ENCODE data around the gene GRIN3B.

The GRIN3B gene

DNA sequence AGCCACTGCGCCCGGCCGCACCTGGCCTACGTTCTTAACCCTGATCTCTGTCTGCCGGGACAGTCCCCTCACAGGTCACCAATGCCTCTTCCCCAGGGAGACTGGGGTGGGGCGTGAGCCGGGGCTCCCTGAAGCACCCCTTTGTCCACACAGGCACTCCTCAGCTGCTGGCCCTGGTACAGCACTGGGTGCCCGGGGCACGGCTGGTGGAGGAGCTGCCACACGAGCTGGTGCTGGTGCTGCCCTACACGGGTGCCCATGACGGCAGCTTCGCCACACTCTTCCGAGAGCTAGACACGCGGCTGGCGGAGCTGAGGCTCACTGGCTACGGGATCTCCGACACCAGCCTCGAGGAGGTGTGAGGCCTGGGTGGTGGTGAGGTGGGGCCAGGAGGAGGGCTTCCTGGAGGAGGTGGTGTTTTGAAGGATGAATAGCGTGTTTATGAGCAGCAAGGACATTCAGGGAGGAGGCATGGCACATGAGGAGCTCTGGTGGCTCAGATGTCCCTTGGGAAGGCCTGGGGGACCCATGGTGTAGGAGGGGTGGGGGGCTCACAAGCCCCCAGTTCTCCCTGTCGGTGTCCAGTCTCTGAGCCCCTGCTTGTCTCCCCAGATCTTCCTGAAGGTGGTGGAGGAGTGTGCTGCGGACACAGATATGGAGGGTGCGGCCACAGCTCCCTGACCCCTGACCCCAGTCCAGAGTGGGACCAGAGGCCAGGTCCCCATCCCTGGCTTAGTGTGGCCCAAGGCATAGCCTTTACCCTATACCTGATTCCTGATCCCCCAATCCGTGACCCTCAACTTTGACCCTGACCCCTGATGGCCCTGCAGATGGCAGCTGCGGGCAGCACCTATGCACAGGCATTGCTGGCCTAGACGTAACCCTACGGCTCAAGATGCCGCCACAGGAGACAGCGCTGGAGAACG is 53.2 kb downstream of the GRIN3B start:
- Histone ChIP-seq H3K27ac (no peak overlapping the region), H3K9me3 (ENCODE audit: low read depth, low read length) (no peaks in the 10 kb centered on the region), H3K4me3 (no peak overlapping the region), H3K9ac (ENCODE audit: insufficient read length) (no peak overlapping the region), H3K36me3 (ENCODE audit: insufficient read depth, low read length) (no peaks in the 10 kb centered on the region)
- no peak for TF ChIP-seq POLR2AphosphoS5 (IDR thresholded peaks at IDR 0.05; ENCODE audit: borderline replicate concordance, low read depth, low read length)
- TF ChIP-seq FOXP2 (optimal IDR thresholded peaks at IDR 0.05; ENCODE audit: control extremely low read depth, extremely low read length, insufficient read depth) = no peak
- TF ChIP-seq EZH2 (IDR thresholded peaks at IDR 0.05) = no peak
- DNase-seq (ENCODE audit: low read depth, low spot score) = no peak

- Histone ChIP-seq H3K9ac (ENCODE audit: insufficient read length) (no peak overlapping the region), H3K9me3 (ENCODE audit: low read depth, low read length) (no peaks in the 10 kb centered on the region), H3K36me3 (ENCODE audit: insufficient read depth, low read length) (no peaks in the 10 kb centered on the region), H3K27ac (no peak overlapping the region), H3K4me3 (no peak overlapping the region)
- no peak for TF ChIP-seq POLR2AphosphoS5 (IDR thresholded peaks at IDR 0.05; ENCODE audit: borderline replicate concordance, low read depth, low read length)
- no peak for TF ChIP-seq EZH2 (IDR thresholded peaks at IDR 0.05)
- no peak for TF ChIP-seq FOXP2 (optimal IDR thresholded peaks at IDR 0.05; ENCODE audit: control extremely low read depth, extremely low read length, insufficient read depth)
- no peak for DNase-seq (ENCODE audit: low read depth, low spot score)
These were observed 54.1 kb downstream of the GRIN3B start for GRCh38 chr19:1054102-1055027.

DNA sequence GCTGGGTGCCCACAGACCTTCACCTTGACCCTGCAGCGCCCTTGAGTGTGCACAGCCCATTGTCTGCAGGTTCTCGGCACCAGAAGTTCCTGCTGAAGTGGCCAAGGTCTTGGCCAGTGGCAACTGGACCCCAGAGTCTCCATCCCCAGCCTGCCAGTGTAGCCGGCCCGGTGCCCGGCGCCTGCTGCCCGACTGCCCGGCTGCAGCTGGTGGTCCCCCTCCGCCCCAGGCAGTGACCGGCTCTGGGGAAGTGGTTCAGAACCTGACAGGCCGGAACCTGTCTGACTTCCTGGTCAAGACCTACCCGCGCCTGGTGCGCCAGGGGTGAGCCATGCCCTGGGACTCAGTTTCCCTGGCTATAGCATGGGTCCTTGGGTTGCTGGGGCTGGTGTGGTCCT is 54.8 kb downstream of the GRIN3B start:
- no peaks in the 10 kb centered on the region for H3K36me3 ChIP-seq (ENCODE audit: insufficient read depth, low read length)
- no peak for DNase-seq (ENCODE audit: low read depth, low spot score)
- no peak overlapping the region for H3K4me3 ChIP-seq
- H3K27ac ChIP-seq = no peak overlapping the region
- no peaks in the 10 kb centered on the region for H3K9me3 ChIP-seq (ENCODE audit: low read depth, low read length)
- no peak overlapping the region for H3K9ac ChIP-seq (ENCODE audit: insufficient read length)
- TF ChIP-seq FOXP2 (optimal IDR thresholded peaks at IDR 0.05; ENCODE audit: control extremely low read depth, extremely low read length, insufficient read depth) (no peak), EZH2 (IDR thresholded peaks at IDR 0.05) (no peak), POLR2AphosphoS5 (IDR thresholded peaks at IDR 0.05; ENCODE audit: borderline replicate concordance, low read depth, low read length) (no peak)

DNA sequence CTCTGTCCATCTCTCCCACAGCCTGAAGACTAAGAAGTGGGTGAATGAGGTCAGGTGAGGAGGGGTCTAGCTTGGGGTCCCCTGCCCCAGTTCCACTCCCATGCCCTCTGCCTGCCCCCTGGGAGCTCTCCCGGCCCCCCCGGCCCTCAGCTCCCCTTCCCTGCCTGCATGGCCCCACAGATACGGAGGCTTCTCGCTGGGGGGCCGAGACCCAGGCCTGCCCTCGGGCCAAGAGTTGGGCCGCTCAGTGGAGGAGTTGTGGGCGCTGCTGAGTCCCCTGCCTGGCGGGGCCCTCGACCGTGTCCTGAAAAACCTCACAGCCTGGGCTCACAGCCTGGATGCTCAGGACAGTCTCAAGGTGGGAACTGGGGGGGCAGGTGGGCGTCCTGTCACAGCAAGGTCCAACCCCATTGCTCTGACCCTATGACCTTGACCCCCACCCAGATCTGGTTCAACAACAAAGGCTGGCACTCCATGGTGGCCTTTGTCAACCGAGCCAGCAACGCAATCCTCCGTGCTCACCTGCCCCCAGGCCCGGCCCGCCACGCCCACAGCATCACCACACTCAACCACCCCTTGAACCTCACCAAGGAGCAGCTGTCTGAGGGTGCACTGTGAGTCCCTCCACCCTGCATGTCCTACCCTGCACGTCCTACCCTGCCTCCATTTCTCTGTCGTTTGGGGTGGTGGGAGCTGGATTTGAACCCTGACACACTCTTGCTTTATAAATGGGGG is 55.8 kb downstream of the GRIN3B start:
- Histone ChIP-seq H3K9ac (ENCODE audit: insufficient read length) (no peak overlapping the region), H3K9me3 (ENCODE audit: low read depth, low read length) (no peaks in the 10 kb centered on the region), H3K4me3 (no peak overlapping the region), H3K36me3 (ENCODE audit: insufficient read depth, low read length) (no peaks in the 10 kb centered on the region), H3K27ac (no peak overlapping the region)
- no peak for DNase-seq (ENCODE audit: low read depth, low spot score)
- TF ChIP-seq POLR2AphosphoS5 (IDR thresholded peaks at IDR 0.05; ENCODE audit: borderline replicate concordance, low read depth, low read length) (no peak), EZH2 (IDR thresholded peaks at IDR 0.05) (no peak), FOXP2 (optimal IDR thresholded peaks at IDR 0.05; ENCODE audit: control extremely low read depth, extremely low read length, insufficient read depth) (no peak)

- no peaks in the 10 kb centered on the region for H3K36me3 ChIP-seq (ENCODE audit: insufficient read depth, low read length)
- no peak overlapping the region for H3K4me3 ChIP-seq
- TF ChIP-seq FOXP2 (optimal IDR thresholded peaks at IDR 0.05; ENCODE audit: control extremely low read depth, extremely low read length, insufficient read depth) (no peak), POLR2AphosphoS5 (IDR thresholded peaks at IDR 0.05; ENCODE audit: borderline replicate concordance, low read depth, low read length) (no peak), EZH2 (IDR thresholded peaks at IDR 0.05) (no peak)
- no peak overlapping the region for H3K9ac ChIP-seq (ENCODE audit: insufficient read length)
- DNase-seq (ENCODE audit: low read depth, low spot score) = no peak
- H3K27ac ChIP-seq = no peak overlapping the region
- no peaks in the 10 kb centered on the region for H3K9me3 ChIP-seq (ENCODE audit: low read depth, low read length)
These were observed 57.1 kb downstream of the GRIN3B start for GRCh38 chr19:1057176-1057855.

- TF ChIP-seq EZH2 (IDR thresholded peaks at IDR 0.05) (no peak), POLR2AphosphoS5 (IDR thresholded peaks at IDR 0.05; ENCODE audit: borderline replicate concordance, low read depth, low read length) (no peak), FOXP2 (optimal IDR thresholded peaks at IDR 0.05; ENCODE audit: control extremely low read depth, extremely low read length, insufficient read depth) (no peak)
These were observed 57.9 kb downstream of the GRIN3B start for GRCh38 chr19:1058112-1058511.

More at GRCh38 chr19:1058112-1058511, 57.9 kb downstream of the GRIN3B start:
- no peak for DNase-seq (ENCODE audit: low read depth, low spot score)
- Histone ChIP-seq H3K27ac (no peak overlapping the region), H3K36me3 (ENCODE audit: insufficient read depth, low read length) (no peaks in the 10 kb centered on the region), H3K9me3 (ENCODE audit: low read depth, low read length) (no peaks in the 10 kb centered on the region), H3K9ac (ENCODE audit: insufficient read length) (no peak overlapping the region), H3K4me3 (no peak overlapping the region)

All from SK-N-MC (cell line).